ENCODE measurements around the gene TDRD10.
"Not testable (repeated sequence)": the region's sequence is repeated elsewhere in the genome, so short reads cannot be mapped to it uniquely, and the experiment has no call there.

The TDRD10 gene

DNA sequence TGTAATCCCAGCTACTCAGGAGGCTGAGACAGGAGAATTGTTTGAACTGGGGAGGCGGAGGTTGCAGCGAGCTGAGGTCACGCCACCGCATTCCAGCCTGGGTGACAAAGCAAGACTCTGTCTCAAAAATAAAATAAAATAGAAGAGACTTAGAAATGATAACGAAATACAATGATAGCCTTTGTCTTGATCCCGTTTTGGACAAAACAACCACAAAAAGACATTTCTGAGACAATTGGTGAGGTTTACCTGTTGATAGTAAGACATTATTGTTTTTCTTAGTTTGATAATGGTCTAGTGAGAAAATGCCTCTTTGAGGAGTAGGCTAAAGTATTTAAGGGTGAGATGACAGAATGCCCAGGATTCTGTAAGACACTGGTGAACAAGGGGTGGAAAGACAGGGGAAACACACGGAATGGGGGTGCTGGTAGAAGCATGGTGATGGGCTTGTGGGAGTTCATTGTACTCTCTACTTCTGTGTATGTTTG is 12.1 kb downstream of the TDRD10 start:
- Histone ChIP-seq H3K9ac (ENCODE audit: low read depth, low read length) (no peak overlapping the region), H3K9me3 (ENCODE audit: control insufficient read depth, insufficient read depth, low read length) (no peaks in the 10 kb centered on the region), H3K36me3 (ENCODE audit: insufficient read depth, low read length) (no peaks in the 10 kb centered on the region), H3K4me1 (ENCODE audit: insufficient read depth, low read length) (no peaks in the 10 kb centered on the region)

DNA sequence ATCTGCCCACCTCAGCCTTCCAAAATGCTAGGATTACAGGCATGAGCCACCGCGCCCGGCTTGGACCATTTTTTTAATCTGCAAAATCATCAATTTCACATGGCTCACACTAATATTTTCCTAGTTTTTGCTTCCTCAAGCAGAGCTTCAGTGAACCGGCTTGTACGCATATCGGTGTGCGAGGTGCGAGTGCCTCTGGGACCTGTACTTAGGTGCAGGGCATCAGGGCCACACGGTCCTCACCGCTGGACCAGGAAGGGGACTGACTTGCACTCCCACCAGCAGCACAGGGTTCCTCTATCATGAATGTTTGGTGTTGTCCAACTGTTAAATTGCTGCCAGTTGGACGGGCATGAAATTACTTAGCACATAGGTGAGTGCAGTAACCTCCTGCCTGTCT is 15.6 kb downstream of the TDRD10 start:
- H3K4me1 ChIP-seq (ENCODE audit: insufficient read depth, low read length) = no peaks in the 10 kb centered on the region
- H3K36me3 ChIP-seq (ENCODE audit: insufficient read depth, low read length) = no peaks in the 10 kb centered on the region
- no peak overlapping the region for H3K9ac ChIP-seq (ENCODE audit: low read depth, low read length)
- H3K9me3 ChIP-seq (ENCODE audit: control insufficient read depth, insufficient read depth, low read length) = no peaks in the 10 kb centered on the region

DNA sequence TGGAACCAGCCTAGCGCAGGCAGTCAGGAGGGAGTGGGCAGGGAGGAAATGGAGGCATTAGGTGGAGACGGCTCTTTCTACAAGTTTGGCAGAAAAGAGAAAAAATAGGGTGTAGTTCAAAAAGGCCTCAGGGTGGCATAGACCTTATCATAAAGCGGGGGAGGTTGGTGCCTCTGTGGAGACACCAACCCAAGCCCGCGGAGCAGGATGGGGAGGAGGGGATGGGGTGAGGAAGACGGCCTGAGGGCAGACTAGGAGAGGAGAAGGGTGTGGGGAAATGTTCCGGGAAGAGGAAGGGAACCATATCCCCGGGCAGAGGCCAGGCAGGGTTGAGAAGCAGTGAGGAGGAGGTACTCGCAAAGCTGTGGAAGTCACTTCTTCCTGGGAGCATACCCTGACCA is 17.6 kb downstream of the TDRD10 start:
- H3K9me3 ChIP-seq (ENCODE audit: control insufficient read depth, insufficient read depth, low read length) = no peaks in the 10 kb centered on the region
- H3K9ac ChIP-seq (ENCODE audit: low read depth, low read length) = no peak overlapping the region
- no peaks in the 10 kb centered on the region for H3K36me3 ChIP-seq (ENCODE audit: insufficient read depth, low read length)
- H3K4me1 ChIP-seq (ENCODE audit: insufficient read depth, low read length) = no peaks in the 10 kb centered on the region

DNA sequence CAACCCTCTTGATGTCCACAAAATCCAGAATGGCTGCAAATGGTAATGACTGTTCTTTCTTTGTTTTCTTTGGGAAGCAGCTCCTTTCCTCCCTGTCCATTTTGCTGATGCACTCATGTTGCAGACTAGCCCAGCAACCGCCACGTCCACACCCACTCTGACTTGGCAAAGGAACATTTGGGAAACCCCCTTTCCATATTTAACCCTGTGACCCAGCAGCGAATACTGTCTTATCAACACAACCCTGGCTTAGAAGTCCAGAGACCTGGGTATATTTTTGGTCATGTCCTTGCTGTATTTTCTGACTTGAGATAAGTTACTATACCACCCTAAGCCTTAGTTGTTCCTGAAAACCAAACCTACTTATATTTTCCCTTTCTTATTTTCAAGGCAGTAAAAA is 18.3 kb downstream of the TDRD10 start:
- Histone ChIP-seq H3K9ac (ENCODE audit: low read depth, low read length) (no peak overlapping the region), H3K9me3 (ENCODE audit: control insufficient read depth, insufficient read depth, low read length) (no peaks in the 10 kb centered on the region), H3K4me1 (ENCODE audit: insufficient read depth, low read length) (no peaks in the 10 kb centered on the region)

DNA sequence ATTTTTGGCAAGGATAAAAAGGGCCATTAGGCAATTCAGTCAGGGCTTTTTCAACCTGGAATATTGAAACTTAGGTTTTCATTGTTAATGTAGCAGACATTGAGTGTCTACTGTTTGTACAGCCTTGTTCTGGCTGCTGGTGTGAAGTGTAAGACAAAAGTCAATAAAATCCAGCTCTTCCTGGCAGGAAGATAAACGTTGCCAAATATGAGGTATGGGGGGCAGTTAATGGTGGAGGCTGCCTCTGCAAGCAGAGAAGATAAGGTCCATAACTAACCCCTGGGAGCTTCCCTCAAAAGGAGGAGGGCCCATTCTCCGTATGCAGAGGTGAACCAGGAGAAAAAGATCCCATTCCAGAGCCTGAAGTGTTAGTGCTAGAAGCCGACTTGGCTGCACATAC is 19.7 kb downstream of the TDRD10 start:
- no peaks in the 10 kb centered on the region for H3K9me3 ChIP-seq (ENCODE audit: control insufficient read depth, insufficient read depth, low read length)
- H3K36me3 ChIP-seq (ENCODE audit: insufficient read depth, low read length) = no peaks in the 10 kb centered on the region
- H3K4me1 ChIP-seq (ENCODE audit: insufficient read depth, low read length) = no peaks in the 10 kb centered on the region
- H3K9ac ChIP-seq (ENCODE audit: low read depth, low read length) = no peak overlapping the region

More for the DNA sequence above, 18.3 kb downstream of the TDRD10 start:
- H3K36me3 ChIP-seq (ENCODE audit: insufficient read depth, low read length) = no peaks in the 10 kb centered on the region

DNA sequence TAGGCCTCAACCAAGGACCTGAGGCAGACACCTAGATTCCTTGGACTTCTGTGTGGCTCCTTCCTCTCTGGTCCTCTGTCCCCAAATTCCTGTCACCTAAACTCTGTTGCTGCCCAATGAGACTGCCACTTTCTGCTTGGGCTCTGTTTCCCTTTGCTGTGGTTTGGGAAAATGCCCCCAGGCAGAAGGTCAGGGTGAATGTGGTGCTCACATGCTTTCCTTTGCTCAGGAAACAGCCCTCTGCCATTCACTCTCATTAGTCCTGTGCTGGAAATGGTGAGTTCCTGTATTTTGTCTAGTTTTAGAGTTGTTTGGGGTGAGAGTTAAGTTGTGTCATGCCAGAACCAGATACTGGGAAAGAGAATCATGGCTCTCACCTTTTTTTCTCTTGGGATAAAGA is 22.9 kb downstream of the TDRD10 start:
- Histone ChIP-seq H3K9me3 (ENCODE audit: control insufficient read depth, insufficient read depth, low read length) (no peaks in the 10 kb centered on the region), H3K4me1 (ENCODE audit: insufficient read depth, low read length) (no peaks in the 10 kb centered on the region), H3K36me3 (ENCODE audit: insufficient read depth, low read length) (no peaks in the 10 kb centered on the region), H3K9ac (ENCODE audit: low read depth, low read length) (no peak overlapping the region)

DNA sequence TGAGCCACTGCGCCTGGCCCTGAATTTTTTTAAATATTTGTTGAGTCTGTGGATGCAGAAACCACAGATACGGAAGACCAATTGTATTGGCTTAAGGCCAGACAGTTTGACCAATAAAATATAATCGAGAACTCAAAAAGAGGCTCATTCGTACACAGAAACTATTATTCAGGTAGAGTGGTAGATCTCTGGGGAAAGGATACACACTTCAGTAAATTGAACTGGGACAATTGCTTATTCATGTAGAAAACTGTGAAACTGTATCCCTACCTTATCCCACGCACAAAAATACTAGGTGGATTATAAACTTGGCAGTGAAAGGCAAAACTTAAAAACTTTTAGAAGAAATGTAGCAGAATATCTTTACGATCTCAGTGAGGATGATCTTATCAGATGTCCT is 25.2 kb downstream of the TDRD10 start:
- Histone ChIP-seq H3K36me3 (ENCODE audit: insufficient read depth, low read length) (no peaks in the 10 kb centered on the region), H3K9ac (ENCODE audit: low read depth, low read length) (no peak overlapping the region), H3K9me3 (ENCODE audit: control insufficient read depth, insufficient read depth, low read length) (no peaks in the 10 kb centered on the region), H3K4me1 (ENCODE audit: insufficient read depth, low read length) (no peaks in the 10 kb centered on the region)

DNA sequence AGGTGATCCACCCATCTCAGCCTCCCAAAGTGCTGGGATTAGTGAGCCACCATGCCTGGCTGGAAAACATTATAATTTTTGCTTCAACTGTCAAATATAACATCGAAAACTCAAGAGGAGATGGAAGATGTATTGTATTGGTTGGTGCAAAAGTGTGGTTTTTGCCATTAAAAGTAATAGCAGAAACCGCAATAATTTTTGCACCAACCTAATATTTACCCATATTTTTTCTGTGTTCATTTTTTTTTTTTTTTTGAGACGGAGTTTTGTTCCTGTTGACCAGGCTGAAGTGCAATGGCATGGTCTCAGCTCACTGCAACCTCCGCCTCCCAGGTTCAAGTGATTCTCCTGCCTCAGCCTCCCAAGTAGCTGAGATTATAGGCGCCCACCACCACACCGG is 27.3 kb downstream of the TDRD10 start:
- no peaks in the 10 kb centered on the region for H3K4me1 ChIP-seq (ENCODE audit: insufficient read depth, low read length)
- no peak overlapping the region for H3K9ac ChIP-seq (ENCODE audit: low read depth, low read length)
- no peaks in the 10 kb centered on the region for H3K36me3 ChIP-seq (ENCODE audit: insufficient read depth, low read length)
- no peaks in the 10 kb centered on the region for H3K9me3 ChIP-seq (ENCODE audit: control insufficient read depth, insufficient read depth, low read length)

DNA sequence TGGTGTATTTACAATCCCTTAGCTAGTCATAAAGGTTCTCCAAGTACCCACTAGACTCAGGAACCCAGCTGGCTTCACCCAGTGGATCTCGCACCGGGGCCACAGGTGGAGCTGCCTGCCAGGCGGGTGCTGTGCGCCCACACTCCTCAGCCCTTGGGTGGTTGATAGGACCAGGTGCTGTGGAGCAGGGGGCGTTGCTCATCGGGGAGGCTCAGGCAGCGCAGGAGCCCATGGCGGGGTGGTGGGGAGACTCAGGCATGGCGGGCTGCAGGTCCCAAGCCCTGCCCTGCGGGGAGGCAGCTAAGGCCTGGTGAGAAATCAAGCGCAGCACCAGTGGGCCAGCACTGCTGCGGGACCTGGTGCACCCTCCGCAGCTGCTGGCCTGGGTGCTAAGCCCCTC is 29.9 kb downstream of the TDRD10 start:
- not testable (repeated sequence) for H3K9me3 ChIP-seq (ENCODE audit: control insufficient read depth, insufficient read depth, low read length); H3K4me1 ChIP-seq (ENCODE audit: insufficient read depth, low read length); H3K36me3 ChIP-seq (ENCODE audit: insufficient read depth, low read length); H3K9ac ChIP-seq (ENCODE audit: low read depth, low read length)

DNA sequence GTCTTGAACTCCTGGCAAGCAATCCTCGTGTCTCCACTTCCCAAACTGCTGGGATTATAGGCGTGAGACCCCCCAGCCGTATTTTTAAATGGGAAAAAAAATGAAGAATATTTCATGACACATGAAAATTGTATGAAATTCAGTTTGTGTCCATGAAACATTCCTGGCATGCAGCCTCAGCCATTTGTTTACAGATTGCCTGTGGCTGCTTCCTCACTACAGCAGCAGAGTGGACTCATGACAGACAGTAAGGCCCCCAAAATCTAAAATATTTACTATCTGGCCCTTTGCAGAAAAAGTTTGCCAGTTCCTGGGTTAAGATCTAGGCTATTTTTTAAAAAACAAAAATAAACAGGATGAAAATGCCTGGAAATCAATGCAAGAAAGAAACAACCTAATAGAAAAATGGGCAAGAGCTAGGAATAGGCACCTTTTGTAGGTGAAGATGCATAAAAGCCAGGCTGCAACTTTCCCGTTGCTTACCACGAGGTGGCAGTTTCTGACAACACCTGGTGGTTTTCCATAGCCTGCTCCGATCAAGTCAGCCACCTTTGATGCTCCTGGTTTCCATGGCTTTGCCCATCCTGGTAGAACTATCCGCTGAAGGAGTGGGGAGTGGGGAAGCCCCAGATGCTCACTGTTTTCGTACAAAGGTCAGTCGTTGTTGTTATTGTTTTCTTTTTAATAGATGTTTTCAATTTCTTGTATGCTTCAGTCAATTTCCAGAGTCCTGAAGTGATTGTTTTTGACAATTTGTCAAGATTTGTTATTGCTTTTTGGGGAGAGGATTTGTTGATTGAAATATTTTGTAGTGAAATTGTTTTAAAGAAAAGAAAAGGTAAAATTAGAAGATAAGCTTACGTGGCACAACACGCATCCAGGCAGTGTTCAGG is 32.2 kb downstream of the TDRD10 start:
- Histone ChIP-seq H3K4me1 (ENCODE audit: insufficient read depth, low read length) (no peaks in the 10 kb centered on the region), H3K9ac (ENCODE audit: low read depth, low read length) (no peak overlapping the region), H3K36me3 (ENCODE audit: insufficient read depth, low read length) (no peaks in the 10 kb centered on the region)

DNA sequence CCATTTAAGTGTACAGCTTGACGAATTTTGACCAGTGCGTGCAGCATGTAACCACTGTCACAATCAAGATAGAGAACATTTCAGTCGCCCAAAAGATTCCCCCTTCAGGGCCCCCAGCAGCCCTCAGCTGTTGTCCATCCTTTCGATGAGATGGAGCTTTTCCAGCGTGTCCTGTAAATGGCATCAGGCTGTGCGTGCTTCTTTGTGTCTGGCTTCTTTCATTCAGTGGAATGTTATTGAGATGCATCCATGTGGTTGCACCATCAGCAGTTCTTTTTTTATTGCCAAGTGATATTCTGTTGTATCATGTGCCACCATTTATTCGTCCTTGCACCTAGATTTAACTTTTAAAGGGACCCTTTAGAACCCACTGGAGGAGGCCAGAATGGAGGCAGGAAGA is 34.6 kb downstream of the TDRD10 start:
- H3K36me3 ChIP-seq (ENCODE audit: insufficient read depth, low read length) = no peaks in the 10 kb centered on the region
- H3K4me1 ChIP-seq (ENCODE audit: insufficient read depth, low read length) = no peaks in the 10 kb centered on the region
- H3K9me3 ChIP-seq (ENCODE audit: control insufficient read depth, insufficient read depth, low read length) = no peaks in the 10 kb centered on the region
- no peak overlapping the region for H3K9ac ChIP-seq (ENCODE audit: low read depth, low read length)

More for the DNA sequence above, 32.2 kb downstream of the TDRD10 start:
- no peaks in the 10 kb centered on the region for H3K9me3 ChIP-seq (ENCODE audit: control insufficient read depth, insufficient read depth, low read length)

DNA sequence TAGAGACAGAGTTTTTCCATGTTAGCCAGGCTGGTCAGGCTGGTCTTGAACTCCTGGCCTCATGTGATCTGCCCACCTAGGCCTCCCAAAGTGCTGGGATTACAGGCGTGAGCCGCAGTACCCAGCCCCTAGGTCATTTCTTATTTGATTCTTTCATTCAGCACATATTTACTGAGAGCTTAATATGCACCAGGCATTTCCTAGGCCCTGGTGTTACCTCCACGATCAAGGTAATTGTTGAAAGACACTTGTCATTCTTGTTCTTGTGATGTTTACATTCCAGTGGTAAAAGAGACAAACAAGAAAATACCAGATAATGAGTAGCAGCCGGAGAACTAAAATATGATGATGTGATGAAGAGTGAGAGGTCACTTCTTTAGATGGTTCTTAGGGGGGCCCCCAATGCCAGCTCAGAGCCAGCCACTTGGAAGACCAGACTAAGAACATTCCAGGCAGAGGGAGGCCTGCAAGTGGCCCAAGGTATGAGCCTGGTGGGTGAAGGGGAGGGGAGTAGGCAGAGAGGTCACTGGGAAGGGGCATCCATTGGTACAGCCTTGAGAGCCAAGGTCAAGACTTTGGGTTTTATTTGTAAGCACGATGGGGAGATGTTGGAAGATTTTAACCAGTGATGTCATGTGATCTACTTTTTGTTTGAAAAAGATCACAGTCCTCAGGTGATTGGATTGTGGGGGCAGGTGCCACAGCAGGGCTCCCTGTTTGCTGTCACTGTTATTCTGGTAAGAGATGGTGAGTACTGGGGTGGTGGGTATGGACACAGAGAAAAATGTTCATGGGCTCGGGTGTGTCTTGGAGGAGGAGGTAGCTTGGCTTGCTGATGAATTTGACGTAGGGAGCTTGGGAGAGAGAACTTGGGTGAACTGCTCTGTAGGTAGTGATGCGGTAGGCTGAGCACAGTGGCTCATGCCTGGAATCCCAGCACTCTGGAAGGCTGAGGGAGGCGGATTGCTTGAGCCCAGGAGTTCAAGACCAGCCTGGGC is 37.8 kb downstream of the TDRD10 start:
- Histone ChIP-seq H3K36me3 (ENCODE audit: insufficient read depth, low read length) (no peaks in the 10 kb centered on the region), H3K4me1 (ENCODE audit: insufficient read depth, low read length) (no peaks in the 10 kb centered on the region), H3K9me3 (ENCODE audit: control insufficient read depth, insufficient read depth, low read length) (no peaks in the 10 kb centered on the region)

DNA sequence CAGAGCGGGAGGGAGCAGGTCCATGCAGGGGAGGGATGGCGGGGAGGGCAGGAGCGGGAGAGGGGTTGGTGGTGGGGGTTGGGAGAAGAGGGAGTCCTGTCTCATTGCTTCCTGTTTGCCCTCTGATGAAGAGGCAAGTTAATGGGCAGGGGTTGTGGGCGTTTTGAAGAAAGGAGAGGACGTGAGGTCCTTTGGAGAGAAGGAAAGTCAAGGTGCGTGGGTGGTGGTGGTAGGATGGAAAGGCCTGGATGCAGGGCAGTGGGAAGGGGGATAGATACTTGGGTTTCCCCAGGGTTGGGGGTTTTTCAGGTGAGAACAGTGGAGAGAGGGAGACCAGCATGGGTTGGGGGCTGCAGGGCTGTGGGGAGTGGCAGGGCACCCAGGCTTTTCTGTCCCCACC is 39.2 kb downstream of the TDRD10 start:
- Histone ChIP-seq H3K9me3 (ENCODE audit: control insufficient read depth, insufficient read depth, low read length) (no peaks in the 10 kb centered on the region), H3K36me3 (ENCODE audit: insufficient read depth, low read length) (no peaks in the 10 kb centered on the region), H3K4me1 (ENCODE audit: insufficient read depth, low read length) (no peaks in the 10 kb centered on the region), H3K9ac (ENCODE audit: low read depth, low read length) (no peak overlapping the region)

More for the DNA sequence above, 37.8 kb downstream of the TDRD10 start:
- H3K9ac ChIP-seq (ENCODE audit: low read depth, low read length) = no peak overlapping the region

DNA sequence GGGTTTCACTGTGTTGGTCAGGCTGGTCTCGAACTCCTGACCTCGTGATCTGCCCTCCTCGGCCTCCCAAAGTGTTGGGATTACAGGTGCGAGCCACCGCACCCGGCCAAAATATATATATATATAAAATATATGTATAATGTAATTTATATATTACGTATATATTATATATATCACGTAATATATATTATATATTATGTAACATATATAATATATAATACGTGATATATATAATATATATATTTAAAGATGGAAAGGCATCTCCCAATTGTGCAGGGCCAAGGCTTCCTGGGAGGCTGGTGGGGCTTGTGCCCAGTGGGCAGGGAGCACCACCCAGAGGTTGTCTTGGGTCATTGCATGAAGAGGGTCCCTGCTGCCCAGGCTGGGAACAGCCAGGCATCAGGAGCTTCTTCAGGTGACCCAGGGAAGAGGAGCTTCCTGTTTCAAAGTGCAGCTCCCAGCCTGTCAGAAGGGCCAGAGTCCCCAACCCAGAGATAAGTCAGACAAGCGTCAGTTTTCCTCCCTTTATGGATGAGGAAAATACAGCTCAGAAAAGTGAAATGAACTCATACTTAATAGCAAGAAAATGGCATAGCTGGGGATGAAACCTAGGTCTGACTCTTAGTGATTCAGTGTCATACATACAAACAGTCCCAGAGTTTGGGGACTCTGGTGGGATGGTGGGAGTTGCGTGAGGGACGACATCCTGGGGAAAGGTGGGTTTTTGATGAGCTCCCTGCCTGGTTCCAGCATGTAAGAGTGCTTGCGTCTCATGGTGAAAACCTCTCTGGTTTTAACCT is 44.4 kb downstream of the TDRD10 start:
- no peaks in the 10 kb centered on the region for H3K4me1 ChIP-seq (ENCODE audit: insufficient read depth, low read length)
- H3K36me3 ChIP-seq (ENCODE audit: insufficient read depth, low read length) = peaks cover 10% of the 10 kb centered on the region
- no peaks in the 10 kb centered on the region for H3K9me3 ChIP-seq (ENCODE audit: control insufficient read depth, insufficient read depth, low read length)
- no peak overlapping the region for H3K9ac ChIP-seq (ENCODE audit: low read depth, low read length)

Data from ES-I3 (cell line).